H9 (cell line): ENCODE data around the gene ANKRD42. TPM values are rescaled to one million over a fixed set of nuclear protein-coding genes. Genes with fewer than 3 reads are reported as not detected.

ENCODE experiments used
- DNase-seq: peaks from one replicate; pipeline ENCODE4 v3.0.0-alpha.2; 2017
- H2AFZ ChIP-seq: one replicate; pipeline ENCODE4 v1.6.1; 2013; ENCODE audit warnings: mild to moderate bottlenecking, low read length, control low read depth, moderate library complexity
- H2AK5ac ChIP-seq: 2 replicates; pipeline ENCODE4 v1.6.1; 2013; ENCODE audit warnings: low read length, control low read depth, mixed read lengths; ENCODE audit not compliant: insufficient read length
- H2BK120ac ChIP-seq: one replicate; pipeline ENCODE4 v1.6.1; 2013; ENCODE audit warnings: low read depth, mild to moderate bottlenecking, low read length, control low read depth, inconsistent platforms; ENCODE audit not compliant: poor library complexity, severe bottlenecking
- H2BK12ac ChIP-seq: 2 replicates; pipeline ENCODE4 v1.6.1; 2013; ENCODE audit warnings: low read length, control low read depth, mixed read lengths, low read depth; ENCODE audit not compliant: insufficient read length
- H2BK15ac ChIP-seq: 2 replicates; pipeline ENCODE4 v1.6.1; 2013; ENCODE audit warnings: low read depth, low read length, control low read depth
- H2BK20ac ChIP-seq: one replicate; pipeline ENCODE4 v1.6.1; 2013; ENCODE audit warnings: low read depth, mild to moderate bottlenecking, low read length, control low read depth, inconsistent platforms; ENCODE audit not compliant: poor library complexity, severe bottlenecking
- H2BK5ac ChIP-seq: 2 replicates; pipeline ENCODE4 v1.6.1; 2013; ENCODE audit warnings: low read length, control low read depth, mixed read lengths; ENCODE audit not compliant: insufficient read length
- H3K14ac ChIP-seq: 2 replicates; pipeline ENCODE4 v1.6.1; 2013; ENCODE audit warnings: low read length, control low read depth; ENCODE audit not compliant: insufficient read depth
- H3K18ac ChIP-seq: 2 replicates; pipeline ENCODE4 v1.6.1; 2013; ENCODE audit warnings: low read depth, mild to moderate bottlenecking, mixed read lengths, low read length, control low read depth; ENCODE audit not compliant: insufficient read length
- H3K23ac ChIP-seq: 2 replicates; pipeline ENCODE4 v1.6.1; 2013; ENCODE audit warnings: low read length, control low read depth, mixed read lengths, low read depth; ENCODE audit not compliant: insufficient read length
- H3K23me2 ChIP-seq: 2 replicates; pipeline ENCODE4 v1.6.1; 2013; ENCODE audit warnings: low read depth, mild to moderate bottlenecking, mixed read lengths, low read length, control low read depth; ENCODE audit not compliant: insufficient read length, poor library complexity, severe bottlenecking
- H3K27ac ChIP-seq: 2 replicates; pipeline ENCODE4 v1.5.1; 2013; ENCODE audit warnings: low read length, control low read depth, mixed read lengths, low read depth; ENCODE audit not compliant: insufficient read length
- H3K27me3 ChIP-seq: 2 replicates; pipeline ENCODE4 v1.6.1; 2013; ENCODE audit warnings: low read length, control low read depth, inconsistent platforms; ENCODE audit not compliant: insufficient read depth
- H3K4ac ChIP-seq: 2 replicates; pipeline ENCODE4 v1.6.1; 2013; ENCODE audit warnings: low read depth, mild to moderate bottlenecking, control low read depth, inconsistent platforms, low read length, moderate library complexity
- H3K4me1 ChIP-seq: 2 replicates; pipeline ENCODE4 v1.6.1; 2013; ENCODE audit warnings: low read length, control low read depth, inconsistent platforms; ENCODE audit not compliant: insufficient read depth
- H3K4me2 ChIP-seq: 2 replicates; pipeline ENCODE4 v1.6.1; 2013; ENCODE audit warnings: low read length, control low read depth, mixed read lengths; ENCODE audit not compliant: insufficient read length, insufficient read depth
- H3K56ac ChIP-seq: 2 replicates; pipeline ENCODE4 v1.6.1; 2013; ENCODE audit warnings: low read depth, mild to moderate bottlenecking, mixed read lengths, low read length, control low read depth; ENCODE audit not compliant: insufficient read length
- H3K79me1 ChIP-seq: 2 replicates; pipeline ENCODE4 v1.6.1; 2013; ENCODE audit warnings: low read depth, mild to moderate bottlenecking, moderate library complexity, low read length, control low read depth, inconsistent platforms; ENCODE audit not compliant: insufficient read depth, poor library complexity, severe bottlenecking
- H3K79me2 ChIP-seq: 2 replicates; pipeline ENCODE4 v1.6.1; 2013; ENCODE audit warnings: low read length, control low read depth, inconsistent platforms; ENCODE audit not compliant: insufficient read depth
- H3K9ac ChIP-seq: 2 replicates; pipeline ENCODE4 v1.6.1; 2013; ENCODE audit warnings: low read length, control low read depth, mixed read lengths; ENCODE audit not compliant: insufficient read length; ENCODE audit errors: extremely low read depth
- H3K9me3 ChIP-seq: one replicate; pipeline ENCODE4 v1.6.1; 2013; ENCODE audit warnings: low read depth, low read length, inconsistent platforms; ENCODE audit not compliant: control insufficient read depth
- H3T11ph ChIP-seq: one replicate; pipeline ENCODE4 v1.6.1; 2013; ENCODE audit warnings: mild to moderate bottlenecking, low read length, control low read depth, inconsistent platforms
- H4K20me1 ChIP-seq: one replicate; pipeline ENCODE4 v1.6.1; 2013; ENCODE audit not compliant: control insufficient read depth, insufficient read length, insufficient read depth
- H4K5ac ChIP-seq: 2 replicates; pipeline ENCODE4 v1.6.1; 2013; ENCODE audit warnings: low read depth, mild to moderate bottlenecking, mixed read lengths, low read length, control low read depth; ENCODE audit not compliant: insufficient read length
- H4K8ac ChIP-seq: replicated peaks from 2 replicates; pipeline ENCODE4 v1.6.1; 2013; ENCODE audit warnings: low read length, control low read depth, mixed read lengths, low read depth; ENCODE audit not compliant: insufficient read length
- H4K91ac ChIP-seq: 2 replicates; pipeline ENCODE4 v1.6.1; 2013; ENCODE audit warnings: low read depth, mild to moderate bottlenecking, moderate library complexity, mixed read lengths, low read length, control low read depth; ENCODE audit not compliant: insufficient read length
- H3K27ac Mint-ChIP-seq, 3 experiments: 2 replicates in 2 of 3; 3 replicates in 1 of 3; pipeline ENCODE4 v1.8.0; 2020 to 2021; ENCODE audit warnings: mixed read lengths in 3 of 3, mild to moderate bottlenecking in 1 of 3, moderate library complexity in 1 of 3
- H3K27me3 Mint-ChIP-seq: 2 replicates; pipeline ENCODE4 v1.8.0; 2021; ENCODE audit warnings: low read depth, mild to moderate bottlenecking, moderate library complexity, mixed read lengths
- H3K36me3 Mint-ChIP-seq, 3 experiments: 2 replicates in 2 of 3; 3 replicates in 1 of 3; pipeline ENCODE4 v1.8.0; 2020 to 2021; ENCODE audit warnings: low read depth in 3 of 3, mixed read lengths in 3 of 3; ENCODE audit not compliant: insufficient read depth in 1 of 3
- H3K4me1 Mint-ChIP-seq, 2 experiments: 2 replicates each; pipeline ENCODE4 v1.8.0; 2020; ENCODE audit warnings: mixed read lengths in 2 of 2
- H3K4me3 Mint-ChIP-seq, 2 experiments: 2 replicates in 1 of 2; 3 replicates in 1 of 2; pipeline ENCODE4 v1.8.0; 2020 to 2021; ENCODE audit warnings: mild to moderate bottlenecking in 2 of 2, mixed read lengths in 2 of 2, moderate library complexity in 1 of 2
- H3K9me3 Mint-ChIP-seq, 2 experiments: 2 replicates in 1 of 2; 3 replicates in 1 of 2; pipeline ENCODE4 v1.8.0; 2020; ENCODE audit warnings: mild to moderate bottlenecking in 2 of 2, mixed read lengths in 2 of 2, moderate library complexity in 1 of 2
- total RNA-seq: library from RNA; stranded (reverse); gene quantifications from 2 replicates; pipeline ENCODE4 v1.2.1, GENCODE V29; 2021
- TF ChIP-seq, protein P1 (sequence below): fragments of 200-600 bp; sonication (generic); conservative IDR thresholded peaks from 3 replicates; pipeline ENCODE4 v1.8.0; 2021; ENCODE audit warnings: antibody characterized with exemption, mild to moderate bottlenecking

Gene ANKRD42
- total RNA-seq, 1 experiment from 2014 or later, result 4.9 TPM

DNA sequence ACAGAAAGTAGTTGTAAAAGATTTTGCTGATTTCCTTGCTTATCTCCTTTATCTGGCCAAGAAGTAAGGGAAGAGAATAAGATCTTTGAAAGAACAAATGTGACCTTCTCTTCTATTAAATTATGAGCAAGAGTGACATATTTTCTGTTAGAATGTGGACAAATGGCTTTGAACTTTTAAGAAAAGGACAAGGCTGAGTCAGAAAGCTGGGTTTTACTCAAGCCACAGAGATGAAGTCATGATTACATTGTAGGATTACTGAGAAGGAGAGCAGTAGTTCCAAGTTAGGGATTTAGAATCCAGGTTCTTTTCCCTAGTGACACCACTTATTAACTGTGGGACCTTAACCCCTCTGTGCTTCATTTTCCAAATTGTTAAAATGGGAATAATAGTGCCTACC is 79.1 kb downstream of the ANKRD42 start:
- no peaks in the 10 kb centered on the region for H3K4me1 ChIP-seq
- H3K23me2 ChIP-seq, result no peaks in the 10 kb centered on the region
- no peak overlapping the region for H3K18ac ChIP-seq
- peaks cover 28 to 63% (median 34%) of the 10 kb centered on the region in 3 experiments for H3K36me3 Mint-ChIP-seq
- no peak overlapping the region for H3K27ac ChIP-seq
- H3K4ac ChIP-seq, result no peak overlapping the region
- no peaks in the 10 kb centered on the region for H4K20me1 ChIP-seq
- no peak overlapping the region for H2BK120ac ChIP-seq
- H3K79me1 ChIP-seq, result no peaks in the 10 kb centered on the region
- H3K79me2 ChIP-seq, result no peaks in the 10 kb centered on the region
- H3K9ac ChIP-seq, result no peak overlapping the region
- H3K4me1 Mint-ChIP-seq, result no peaks in the 10 kb centered on the region
- H2AK5ac ChIP-seq, result no peak overlapping the region
- no peak overlapping the region for H3K4me2 ChIP-seq
- no peak for DNase-seq
- H3K56ac ChIP-seq, result no peak overlapping the region
- H3K27me3 Mint-ChIP-seq, result no peaks in the 10 kb centered on the region
- H2AFZ ChIP-seq, result no peak overlapping the region
- no peak overlapping the region for H2BK20ac ChIP-seq
- peaks cover 1 to 4% of the 10 kb centered on the region in 2 experiments; a peak in 1 of 5 replicates for H3K9me3 Mint-ChIP-seq
- H4K91ac ChIP-seq, result no peak overlapping the region
- H2BK12ac ChIP-seq, result no peak overlapping the region
- no peak overlapping the region for H3K14ac ChIP-seq
- no peak overlapping the region for H3K4me3 Mint-ChIP-seq
- TF ChIP-seq, protein P1, sequence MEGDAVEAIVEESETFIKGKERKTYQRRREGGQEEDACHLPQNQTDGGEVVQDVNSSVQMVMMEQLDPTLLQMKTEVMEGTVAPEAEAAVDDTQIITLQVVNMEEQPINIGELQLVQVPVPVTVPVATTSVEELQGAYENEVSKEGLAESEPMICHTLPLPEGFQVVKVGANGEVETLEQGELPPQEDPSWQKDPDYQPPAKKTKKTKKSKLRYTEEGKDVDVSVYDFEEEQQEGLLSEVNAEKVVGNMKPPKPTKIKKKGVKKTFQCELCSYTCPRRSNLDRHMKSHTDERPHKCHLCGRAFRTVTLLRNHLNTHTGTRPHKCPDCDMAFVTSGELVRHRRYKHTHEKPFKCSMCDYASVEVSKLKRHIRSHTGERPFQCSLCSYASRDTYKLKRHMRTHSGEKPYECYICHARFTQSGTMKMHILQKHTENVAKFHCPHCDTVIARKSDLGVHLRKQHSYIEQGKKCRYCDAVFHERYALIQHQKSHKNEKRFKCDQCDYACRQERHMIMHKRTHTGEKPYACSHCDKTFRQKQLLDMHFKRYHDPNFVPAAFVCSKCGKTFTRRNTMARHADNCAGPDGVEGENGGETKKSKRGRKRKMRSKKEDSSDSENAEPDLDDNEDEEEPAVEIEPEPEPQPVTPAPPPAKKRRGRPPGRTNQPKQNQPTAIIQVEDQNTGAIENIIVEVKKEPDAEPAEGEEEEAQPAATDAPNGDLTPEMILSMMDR, result no peak
- H2BK15ac ChIP-seq, result no peak overlapping the region
- H4K5ac ChIP-seq, result no peak overlapping the region
- no peaks in the 10 kb centered on the region for H3K27me3 ChIP-seq
- no peak overlapping the region for H4K8ac ChIP-seq
- H3T11ph ChIP-seq, result no peak overlapping the region
- no peak overlapping the region for H2BK5ac ChIP-seq
- no peaks in the 10 kb centered on the region for H3K9me3 ChIP-seq
- H3K23ac ChIP-seq, result no peak overlapping the region
- no peak overlapping the region for H3K27ac Mint-ChIP-seq
